ENCODE results near the gene KCNMB3.

DNA sequence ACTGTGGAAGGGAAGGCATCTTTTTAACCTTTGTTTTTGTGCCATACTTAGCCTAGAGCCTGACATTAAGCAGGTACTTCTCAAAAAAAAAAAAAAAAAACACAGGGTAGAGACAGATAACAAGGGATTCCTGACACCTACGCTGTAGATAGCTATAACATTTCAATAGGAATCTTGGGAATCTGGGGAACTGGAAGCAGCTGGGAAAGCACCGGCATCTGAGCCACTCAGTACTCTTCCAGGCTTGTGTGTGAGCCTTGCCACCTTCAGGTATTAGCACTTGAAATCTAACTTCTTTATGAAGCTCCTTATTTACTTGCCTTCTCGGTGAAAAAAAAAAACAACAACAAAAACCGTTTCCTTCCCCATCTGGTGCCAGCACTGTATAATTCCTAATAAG, 56.0 kb downstream of the KCNMB3 start:
- TF ChIP-seq, protein P1, sequence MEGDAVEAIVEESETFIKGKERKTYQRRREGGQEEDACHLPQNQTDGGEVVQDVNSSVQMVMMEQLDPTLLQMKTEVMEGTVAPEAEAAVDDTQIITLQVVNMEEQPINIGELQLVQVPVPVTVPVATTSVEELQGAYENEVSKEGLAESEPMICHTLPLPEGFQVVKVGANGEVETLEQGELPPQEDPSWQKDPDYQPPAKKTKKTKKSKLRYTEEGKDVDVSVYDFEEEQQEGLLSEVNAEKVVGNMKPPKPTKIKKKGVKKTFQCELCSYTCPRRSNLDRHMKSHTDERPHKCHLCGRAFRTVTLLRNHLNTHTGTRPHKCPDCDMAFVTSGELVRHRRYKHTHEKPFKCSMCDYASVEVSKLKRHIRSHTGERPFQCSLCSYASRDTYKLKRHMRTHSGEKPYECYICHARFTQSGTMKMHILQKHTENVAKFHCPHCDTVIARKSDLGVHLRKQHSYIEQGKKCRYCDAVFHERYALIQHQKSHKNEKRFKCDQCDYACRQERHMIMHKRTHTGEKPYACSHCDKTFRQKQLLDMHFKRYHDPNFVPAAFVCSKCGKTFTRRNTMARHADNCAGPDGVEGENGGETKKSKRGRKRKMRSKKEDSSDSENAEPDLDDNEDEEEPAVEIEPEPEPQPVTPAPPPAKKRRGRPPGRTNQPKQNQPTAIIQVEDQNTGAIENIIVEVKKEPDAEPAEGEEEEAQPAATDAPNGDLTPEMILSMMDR (IDR thresholded peaks at IDR 0.05): no peak
- no peak for TF ChIP-seq POLR2A (IDR thresholded peaks at IDR 0.05)
